Stomach (tissue), 9 donors: ENCODE measurements around the gene OCA2. TPM values are rescaled to one million over a fixed set of nuclear protein-coding genes. Genes with fewer than 3 reads are reported as not detected.

ENCODE experiments used
- DNase-seq, 2 donors: peaks; one replicate each; pipeline versions ENCODE4 v3.0.0 to v3.0.0-alpha.2; 2013 to 2019
- H3K27ac ChIP-seq, 5 donors: fragments of 200-600 bp in 4 of 5; sonication (generic) in 4 of 5; one replicate each; pipeline ENCODE4 v1.5.1; 2013 to 2019; ENCODE audit warnings: mild to moderate bottlenecking in 1 of 5, moderate library complexity in 1 of 5
- H3K27me3 ChIP-seq, 3 donors: fragments of 200-600 bp; sonication (generic); one replicate each; pipeline ENCODE4 v1.5.1; 2017 to 2019; ENCODE audit warnings: mixed run types in 1 of 3
- H3K36me3 ChIP-seq, 4 donors: fragments of 200-600 bp; sonication (generic); 1 replicate in 3 of 4; 2 replicates in 1 of 4; pipeline ENCODE4 v1.5.1; 2016 to 2019
- H3K4me1 ChIP-seq, 4 donors: fragments of 200-600 bp; sonication (generic); one replicate each; pipeline ENCODE4 v1.5.1; 2016 to 2019
- H3K4me3 ChIP-seq, 4 donors: fragments of 200-600 bp; sonication (generic) in 3 of 4; one replicate each; pipeline ENCODE4 v1.5.1; 2016 to 2019; ENCODE audit warnings: mild to moderate bottlenecking in 1 of 4
- H3K9me3 ChIP-seq, 4 donors: fragments of 200-600 bp; sonication (generic); one replicate each; pipeline ENCODE4 v1.5.1; 2016 to 2019
- EP300 ChIP-seq: sonication (generic); formaldehyde crosslinking; IDR thresholded peaks from one replicate; pipeline ENCODE4 v1.6.1; 2017; ENCODE audit warnings: antibody characterized with exemption
- POLR2A ChIP-seq, 4 donors: fragments of 450-650 bp; IDR thresholded peaks; one replicate each; pipeline ENCODE4 v1.6.1; 2016; ENCODE audit warnings: antibody characterized with exemption in 4 of 4, control low read depth in 2 of 4, mild to moderate bottlenecking in 1 of 4, moderate library complexity in 1 of 4
- POLR2AphosphoS5 ChIP-seq, 3 donors: sonication (generic); formaldehyde crosslinking; IDR thresholded peaks; one replicate each; pipeline ENCODE4 v1.6.1; 2016; ENCODE audit warnings: antibody characterized with exemption in 3 of 3
- WGBS, 5 donors: extraction: QIAGEN DNeasy Blood & Tissue Kit in 3 of 5; methylation state at CpG; one replicate each; pipeline versions ENCODE4 v1.1.5 to v1.1.7; 2013 to 2018; 5-methylcytosine and 5-hydroxymethylcytosine counted together
- intact Hi-C: fragments of 100-400 bp; cut with DNase I; formaldehyde crosslinking; loops from one replicate; pipeline ENCODE4 v1.15.1; 2023; ENCODE audit warnings: low total_unique reads
- polyA plus RNA-seq, 3 donors: library from polyadenylated mRNA; stranded (reverse); fragments of 200-250 nt; gene quantifications; one replicate each; pipeline ENCODE4 v1.2.3, GENCODE V29; 2013
- total RNA-seq, 5 donors: library from RNA; depleted of rRNA; stranded (reverse); fragments of >200 nt; gene quantifications; one replicate each; pipeline versions ENCODE4 v1.1.0 to v1.2.3, GENCODE V29; 2014 to 2016
- TF ChIP-seq, protein P1 (sequence below), 7 experiments: fragments of 450-650 bp in 4 of 7; fragments of 200-600 bp in 3 of 7; sonication (generic) in 3 of 7; IDR thresholded peaks; one replicate each; pipeline ENCODE4 v1.5.1; 2016 to 2019; ENCODE audit warnings: antibody characterized with exemption in 7 of 7, control low read depth in 2 of 7, mild to moderate bottlenecking in 1 of 7
- donor health status: healthy with polysubstance abuse.
- donor health status: Bipolar disorder and iron deficiency.
- donor health status: healthy.

OCA2 gene
- total and polyA plus RNA-seq, 8 donors = 0.12 to 0.89 (median 0.65) TPM; not detected in 4

DNA sequence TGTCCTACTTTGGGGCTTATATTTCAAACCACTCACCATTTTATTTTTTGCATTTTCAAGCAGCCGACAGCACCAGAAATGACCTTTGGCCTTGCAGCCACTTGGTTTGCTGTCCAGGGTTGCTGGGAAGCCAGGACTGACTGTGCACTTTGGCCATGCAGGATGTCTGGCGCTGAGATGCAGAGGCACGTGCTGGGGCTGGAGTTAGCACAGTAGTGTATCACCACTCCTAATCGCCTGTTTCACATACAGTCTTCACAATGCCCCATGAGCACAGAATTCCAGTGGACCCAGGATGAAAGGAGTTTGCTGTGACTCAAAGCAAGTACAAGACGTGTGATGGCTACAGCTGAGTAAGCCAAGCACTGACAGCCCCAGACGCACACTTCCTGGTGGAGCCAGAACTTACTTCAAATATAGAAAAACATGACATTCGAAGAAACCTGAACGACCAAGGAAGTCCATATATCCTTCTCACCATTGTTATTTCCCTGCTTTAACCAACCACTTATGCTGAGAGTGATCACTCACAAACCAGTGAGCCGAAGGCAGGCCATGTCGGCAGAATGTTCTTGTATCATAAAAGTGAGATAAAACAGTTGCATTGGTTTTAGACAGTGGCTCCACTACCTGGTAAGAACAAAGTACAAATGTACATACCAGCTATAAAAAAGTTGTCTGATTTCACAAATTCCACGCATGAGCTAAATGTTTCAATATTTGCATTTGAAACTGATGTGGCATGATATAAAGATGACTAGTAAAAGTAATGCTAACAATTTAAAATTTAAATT lies 16.0 kb downstream of the OCA2 start:
- peaks cover 0 to 20% (median 2%) of the 10 kb centered on the region in 3 donors for H3K27me3 ChIP-seq
- peaks cover 0 to 2% (median 0%) of the 10 kb centered on the region in 4 donors for H3K9me3 ChIP-seq
- DNase-seq = peak in 1 of 2 donors; percentile 56
- no peak overlapping the region for H3K4me3 ChIP-seq
- H3K36me3 ChIP-seq = no peaks in the 10 kb centered on the region
- TF ChIP-seq, protein P1, sequence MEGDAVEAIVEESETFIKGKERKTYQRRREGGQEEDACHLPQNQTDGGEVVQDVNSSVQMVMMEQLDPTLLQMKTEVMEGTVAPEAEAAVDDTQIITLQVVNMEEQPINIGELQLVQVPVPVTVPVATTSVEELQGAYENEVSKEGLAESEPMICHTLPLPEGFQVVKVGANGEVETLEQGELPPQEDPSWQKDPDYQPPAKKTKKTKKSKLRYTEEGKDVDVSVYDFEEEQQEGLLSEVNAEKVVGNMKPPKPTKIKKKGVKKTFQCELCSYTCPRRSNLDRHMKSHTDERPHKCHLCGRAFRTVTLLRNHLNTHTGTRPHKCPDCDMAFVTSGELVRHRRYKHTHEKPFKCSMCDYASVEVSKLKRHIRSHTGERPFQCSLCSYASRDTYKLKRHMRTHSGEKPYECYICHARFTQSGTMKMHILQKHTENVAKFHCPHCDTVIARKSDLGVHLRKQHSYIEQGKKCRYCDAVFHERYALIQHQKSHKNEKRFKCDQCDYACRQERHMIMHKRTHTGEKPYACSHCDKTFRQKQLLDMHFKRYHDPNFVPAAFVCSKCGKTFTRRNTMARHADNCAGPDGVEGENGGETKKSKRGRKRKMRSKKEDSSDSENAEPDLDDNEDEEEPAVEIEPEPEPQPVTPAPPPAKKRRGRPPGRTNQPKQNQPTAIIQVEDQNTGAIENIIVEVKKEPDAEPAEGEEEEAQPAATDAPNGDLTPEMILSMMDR (IDR thresholded peaks at IDR 0.05) = no peak
- no peak for TF ChIP-seq EP300
- no peak for TF ChIP-seq POLR2AphosphoS5 (IDR thresholded peaks at IDR 0.05)
- TF ChIP-seq POLR2A (IDR thresholded peaks at IDR 0.05) = no peak
- no peak overlapping the region for H3K27ac ChIP-seq
- intact Hi-C loops = loop anchor here (10.0 kb wide), 1 partner anchor 52 kb away; no protein-coding TSS in a partner anchor
- no peaks in the 10 kb centered on the region for H3K4me1 ChIP-seq
- WGBS, 5 donors = 49 to 55% (median 53%) methylated on average over 11 of the region's 11 CpGs

GRCh38 chr15:28081594-28081993 lies 17.5 kb downstream of the OCA2 start:
- H3K36me3 ChIP-seq = no peaks in the 10 kb centered on the region
- DNase-seq = no peak
- no peak overlapping the region for H3K27ac ChIP-seq
- no peaks in the 10 kb centered on the region for H3K4me1 ChIP-seq
- TF ChIP-seq, protein P1 (IDR thresholded peaks at IDR 0.05) = no peak
- TF ChIP-seq EP300 (no peak), POLR2AphosphoS5 (IDR thresholded peaks at IDR 0.05) (no peak), POLR2A (IDR thresholded peaks at IDR 0.05) (no peak)
- H3K9me3 ChIP-seq = no peaks in the 10 kb centered on the region
- 96 to 99% (median 96%) methylated on average over 20 of the region's 20 CpGs for WGBS, 5 donors
- H3K4me3 ChIP-seq = no peak overlapping the region
- intact Hi-C loops = loop anchor here (10.0 kb wide), 1 partner anchor 53 kb away; no protein-coding TSS in a partner anchor
- H3K27me3 ChIP-seq = peaks cover 0 to 20% (median 2%) of the 10 kb centered on the region in 3 donors

DNA sequence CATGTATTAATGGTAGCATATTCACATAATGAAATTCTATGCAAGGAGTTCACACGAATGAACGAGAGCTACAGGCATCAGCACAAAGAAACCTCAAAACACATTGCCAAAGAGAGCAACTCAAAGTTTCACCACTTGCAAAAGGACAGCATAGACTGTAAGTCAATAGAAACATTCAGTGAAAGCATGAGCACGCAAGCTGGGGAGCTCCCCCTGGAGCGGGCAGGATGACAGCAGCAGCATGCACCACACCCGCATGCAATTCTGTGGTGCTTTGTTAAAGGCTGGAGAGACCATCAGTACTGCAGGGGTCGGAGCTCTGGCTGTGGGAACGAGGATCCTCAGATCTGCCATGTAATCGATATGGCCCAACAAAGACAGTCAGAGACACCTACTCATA lies 18.7 kb downstream of the OCA2 start:
- no peak overlapping the region for H3K4me3 ChIP-seq
- 49 to 58% (median 56%) methylated on average over 8 of the region's 8 CpGs for WGBS, 5 donors
- H3K4me1 ChIP-seq = no peaks in the 10 kb centered on the region
- intact Hi-C loops = loop anchor here (10.0 kb wide), 1 partner anchor 54 kb away; no protein-coding TSS in a partner anchor
- H3K9me3 ChIP-seq = no peaks in the 10 kb centered on the region
- no peaks in the 10 kb centered on the region for H3K36me3 ChIP-seq
- peaks cover 0 to 13% (median 2%) of the 10 kb centered on the region in 3 donors for H3K27me3 ChIP-seq
- peak in 1 of 2 donors; percentile 28 for DNase-seq
- no peak overlapping the region for H3K27ac ChIP-seq
- no peak for TF ChIP-seq EP300
- TF ChIP-seq POLR2A (IDR thresholded peaks at IDR 0.05) = no peak
- no peak for TF ChIP-seq POLR2AphosphoS5 (IDR thresholded peaks at IDR 0.05)
- TF ChIP-seq, protein P1 (IDR thresholded peaks at IDR 0.05) = no peak

DNA sequence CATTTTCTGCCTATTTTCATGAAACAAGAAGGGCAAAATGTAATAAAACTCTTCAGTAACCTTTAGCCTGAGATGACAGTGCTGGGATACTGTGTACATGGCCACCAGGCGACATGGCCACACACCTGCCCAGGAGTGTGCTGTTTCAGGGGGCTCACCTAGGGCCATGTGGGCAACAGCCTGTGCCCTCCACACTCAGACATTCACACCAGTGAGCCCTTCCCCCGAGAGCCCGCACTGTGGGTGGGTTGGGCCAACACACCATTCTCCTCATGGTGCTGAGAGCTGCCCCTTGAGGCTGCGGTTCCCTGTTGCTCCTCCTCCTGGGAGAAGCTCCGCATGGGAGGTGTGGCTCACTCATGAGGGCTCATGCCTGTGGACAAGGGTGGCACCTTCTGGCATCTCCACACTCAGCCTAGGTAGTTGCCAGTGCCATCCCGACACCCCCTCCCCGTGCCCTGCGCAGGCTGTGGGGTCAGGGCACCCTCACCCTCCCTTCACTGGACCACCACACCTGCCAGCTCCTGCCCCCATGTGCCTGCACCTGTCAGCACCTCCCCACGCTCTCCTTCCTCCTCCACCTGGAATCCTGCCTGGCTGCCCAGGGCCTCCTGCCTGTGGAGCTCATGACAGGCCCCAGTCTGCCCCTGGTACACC lies 19.7 kb downstream of the OCA2 start:
- Histone ChIP-seq H3K27me3 (peaks cover 0 to 9% (median 0%) of the 10 kb centered on the region in 3 donors), H3K4me3 (no peak overlapping the region), H3K27ac (no peak overlapping the region), H3K36me3 (no peaks in the 10 kb centered on the region), H3K9me3 (no peaks in the 10 kb centered on the region), H3K4me1 (no peaks in the 10 kb centered on the region)
- DNase-seq = no peak
- intact Hi-C loops = no loop called here
- TF ChIP-seq, protein P1 (IDR thresholded peaks at IDR 0.05) = no peak
- TF ChIP-seq EP300 (no peak), POLR2A (IDR thresholded peaks at IDR 0.05) (no peak)
- WGBS, 5 donors = 66 to 88% (median 79%) methylated on average over 7 to 9 of the region's 9 CpGs
